ENCODE results near the gene TFF3.

- TF ChIP-seq CTCF (IDR thresholded peaks at IDR 0.05; ENCODE audit: low read depth, low read length) (no peak), MAX (IDR thresholded peaks at IDR 0.05; ENCODE audit: low read depth, low read length) (no peak), POLR2A (IDR thresholded peaks at IDR 0.05; ENCODE audit: extremely low read depth, insufficient read length) (no peak), MYC (IDR thresholded peaks at IDR 0.05; ENCODE audit: low read depth, low read length) (no peak)
These were observed 39.1 kb downstream of the TFF3 start for GRCh38 chr21:42276076-42276475.
